Occipital lobe (tissue), 2 donors: ENCODE data around the gene LRRC3B. TPM values are rescaled to one million over a fixed set of nuclear protein-coding genes. Genes with fewer than 3 reads are reported as not detected.

Experiments
- DNase-seq: peaks from one replicate; lab custom pipeline; 2025; lab: John Stamatoyannopoulos, UW
- total RNA-seq: library from RNA; depleted of rRNA; stranded (reverse); fragments of >200 nt; gene quantifications from one replicate; pipeline ENCODE4 v1.2.3, GENCODE V29; 2014

The LRRC3B gene
- total RNA-seq, 1 donor from 2014 or later, result 51.3 TPM

DNA sequence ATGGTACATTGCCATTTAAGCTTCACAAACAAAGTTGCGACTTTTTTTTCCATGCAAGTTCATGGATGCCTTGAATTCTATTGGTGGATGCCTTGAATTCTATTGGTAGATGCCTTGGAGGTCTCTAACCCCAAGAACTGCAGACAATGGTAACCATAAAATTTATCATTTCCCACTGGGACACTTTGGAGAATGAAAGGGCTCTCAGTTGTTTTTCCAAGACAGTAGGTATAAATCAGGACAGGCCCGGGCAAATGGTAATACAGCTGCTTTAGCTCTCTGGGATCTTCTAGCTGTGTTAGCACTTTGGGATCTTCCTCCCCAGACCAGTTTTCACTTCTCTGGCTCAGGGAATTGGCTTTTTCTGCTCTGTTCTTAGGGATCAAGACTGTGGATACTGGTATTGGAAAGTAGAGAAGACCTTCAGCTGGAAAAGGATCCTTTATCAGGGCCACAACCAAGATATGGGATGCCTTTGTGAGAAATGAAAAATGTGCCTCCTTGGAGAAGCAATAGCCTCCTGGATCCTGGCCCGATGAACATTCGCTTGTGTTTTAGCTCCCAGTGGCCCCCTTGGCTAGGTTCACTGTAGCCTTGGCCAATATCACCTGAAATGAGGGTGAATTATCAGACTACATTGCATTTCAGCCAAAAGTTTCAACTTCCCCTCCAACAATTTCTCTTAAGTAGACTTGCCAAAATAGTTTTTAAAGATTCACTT, 8.3 kb downstream of the LRRC3B start:
- DNase-seq, result no peak

DNA sequence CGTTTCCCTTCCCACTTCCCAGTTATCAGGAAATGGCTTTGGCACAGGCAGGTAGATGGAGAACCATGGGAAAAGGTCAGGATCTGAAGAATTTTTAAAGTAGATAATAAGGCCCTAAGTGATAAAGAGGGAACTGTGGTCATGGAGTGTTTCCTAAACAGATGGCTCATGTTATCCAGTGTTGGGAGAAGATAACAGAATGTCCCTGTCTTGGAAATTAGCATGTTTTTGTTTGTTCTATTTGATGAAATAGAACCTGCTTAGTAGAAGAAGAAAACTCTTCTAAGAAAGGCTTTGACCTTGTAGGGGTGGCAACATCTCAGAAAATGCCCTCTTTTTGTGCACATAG, 8.8 kb downstream of the LRRC3B start:
- DNase-seq, result no peak

DNA sequence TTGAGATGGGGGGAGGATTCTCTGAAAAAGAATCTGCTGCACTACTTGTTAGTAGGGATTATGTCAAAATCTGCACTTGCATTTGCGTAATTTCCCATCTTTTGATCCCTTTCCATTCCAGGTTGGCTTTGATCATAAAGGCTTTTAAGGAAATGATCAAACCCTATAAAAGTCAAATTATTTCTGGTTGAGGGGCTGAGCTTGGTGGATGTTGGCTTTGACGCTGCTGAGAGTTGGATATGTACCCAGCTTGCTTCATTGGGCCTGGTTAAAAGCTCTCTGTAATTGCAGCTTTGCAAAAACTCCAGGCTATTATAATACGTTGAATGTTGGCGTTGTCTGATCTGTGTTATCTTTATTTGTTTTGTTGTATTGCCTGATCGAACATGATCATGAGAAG, 12.0 kb downstream of the LRRC3B start:
- no peak for DNase-seq

DNA sequence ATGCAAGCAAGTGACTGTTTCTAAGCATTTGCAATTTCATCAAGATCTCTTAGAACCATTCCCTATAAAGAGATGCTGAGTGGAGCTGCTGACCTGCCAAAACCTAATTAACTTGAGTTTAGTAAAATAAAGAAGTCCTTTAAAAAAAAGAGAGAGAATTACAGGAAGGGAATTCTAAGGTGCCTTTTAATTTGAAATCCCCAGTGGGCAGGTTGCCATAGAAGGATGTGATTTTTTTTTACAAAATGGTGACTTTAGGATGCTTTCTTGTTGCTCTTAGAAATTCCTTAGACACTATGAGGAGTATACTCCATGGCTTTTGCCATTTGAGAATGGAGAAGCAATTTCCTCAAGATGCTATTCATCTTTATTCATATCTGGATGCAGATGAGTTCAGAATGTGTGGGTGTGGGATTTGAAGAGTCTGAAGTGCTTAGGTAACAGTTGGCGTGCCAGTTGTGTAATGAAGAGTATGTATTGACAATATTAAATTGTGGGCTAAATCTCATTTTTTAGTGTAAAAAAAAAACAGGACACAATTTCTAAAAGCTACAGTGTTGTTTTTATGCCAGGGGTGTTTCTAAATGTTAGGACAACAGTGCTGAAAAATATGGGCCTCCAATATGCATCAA, 13.6 kb downstream of the LRRC3B start:
- DNase-seq, result no peak

DNA sequence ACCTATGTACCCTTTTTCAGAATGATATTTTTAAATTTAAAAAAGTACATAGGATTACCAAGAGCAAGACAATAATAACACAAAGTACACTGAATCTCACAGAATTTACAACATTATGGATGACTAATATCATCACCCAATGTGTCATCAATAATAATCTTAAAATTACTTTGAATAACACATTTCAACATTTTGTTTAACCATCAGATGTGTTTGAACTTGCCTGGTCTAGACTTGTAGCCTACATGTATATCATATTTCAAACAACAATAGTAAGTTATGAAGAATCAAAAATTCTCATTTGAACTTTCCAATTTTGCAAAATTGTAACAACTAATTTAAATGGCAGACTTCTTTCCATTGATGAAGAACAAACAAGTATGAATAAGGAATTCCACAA, 15.1 kb downstream of the LRRC3B start:
- no peak for DNase-seq

DNA sequence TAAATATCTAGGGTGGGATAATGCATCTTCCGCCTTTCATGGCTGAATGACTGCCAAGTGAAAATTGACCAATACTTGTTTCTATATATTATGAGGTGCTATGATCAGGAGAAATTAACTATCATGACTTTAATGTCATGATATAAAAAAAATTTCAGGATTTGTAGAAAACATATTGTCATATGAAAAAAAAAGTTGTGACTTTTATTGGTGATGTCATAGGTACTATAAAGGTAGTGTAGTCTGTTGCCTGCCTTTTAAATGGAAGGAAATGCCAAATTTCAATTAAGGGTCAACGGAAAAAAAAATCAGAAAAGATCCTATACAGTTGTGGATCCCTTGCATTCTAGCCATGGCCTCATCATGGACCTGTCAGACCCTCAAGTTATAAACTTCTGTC, 15.5 kb downstream of the LRRC3B start:
- no peak for DNase-seq

DNA sequence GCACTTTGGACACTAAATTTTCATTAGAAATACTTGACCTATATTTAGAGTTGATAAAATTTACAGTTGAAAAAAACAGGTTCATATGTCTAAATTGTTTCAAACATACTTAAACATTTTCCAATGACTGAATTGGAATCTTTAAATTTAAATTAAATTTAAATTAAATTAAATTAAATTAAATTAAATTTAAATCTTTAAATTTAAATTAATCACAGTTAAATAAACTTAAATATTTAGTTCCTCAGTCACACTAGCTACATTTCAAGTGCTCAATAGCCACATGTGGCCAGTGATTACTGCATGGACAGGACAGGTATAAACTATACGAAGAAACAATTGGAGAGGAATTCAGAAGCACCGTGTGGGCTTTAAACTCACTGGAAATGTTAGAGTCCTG, 16.8 kb downstream of the LRRC3B start:
- DNase-seq, result no peak

DNA sequence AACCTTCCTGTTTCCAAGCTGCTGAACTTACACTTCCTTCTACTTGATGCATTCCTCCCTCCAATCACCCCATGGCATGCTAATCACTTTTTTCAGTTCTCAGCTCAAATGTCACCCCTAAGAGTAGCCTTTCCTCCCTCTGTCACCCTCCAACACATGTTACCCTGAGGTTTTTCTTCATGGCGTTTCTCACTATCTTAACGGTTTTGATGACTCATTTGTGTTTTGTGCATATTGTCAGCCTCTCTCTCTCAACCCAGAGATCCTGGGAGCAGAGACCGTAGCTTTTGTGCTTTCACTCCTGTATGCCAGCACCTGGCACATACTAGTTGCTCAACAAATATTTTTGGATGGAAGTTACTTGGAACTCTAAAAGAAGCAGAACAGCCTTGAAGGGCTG, 24.5 kb downstream of the LRRC3B start:
- no peak for DNase-seq

DNA sequence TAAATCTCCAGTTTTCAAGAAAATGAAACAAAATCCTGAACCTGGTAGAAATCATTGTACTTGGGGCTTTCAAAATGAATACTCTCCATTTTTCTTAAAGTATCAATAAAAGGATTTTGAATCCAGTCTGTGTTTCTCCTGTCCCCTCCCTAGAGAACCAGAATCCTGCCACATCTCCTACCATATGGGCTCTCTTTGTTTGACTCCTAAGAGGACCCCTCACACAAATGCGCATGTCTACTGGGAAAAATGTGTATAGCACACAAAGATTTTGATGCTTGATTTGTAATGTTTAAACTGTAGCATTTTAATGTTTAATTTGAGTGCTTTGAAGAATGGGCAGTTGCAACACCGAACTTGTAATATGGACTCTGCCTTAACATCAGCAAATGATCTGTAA, 25.9 kb downstream of the LRRC3B start:
- DNase-seq, result no peak

DNA sequence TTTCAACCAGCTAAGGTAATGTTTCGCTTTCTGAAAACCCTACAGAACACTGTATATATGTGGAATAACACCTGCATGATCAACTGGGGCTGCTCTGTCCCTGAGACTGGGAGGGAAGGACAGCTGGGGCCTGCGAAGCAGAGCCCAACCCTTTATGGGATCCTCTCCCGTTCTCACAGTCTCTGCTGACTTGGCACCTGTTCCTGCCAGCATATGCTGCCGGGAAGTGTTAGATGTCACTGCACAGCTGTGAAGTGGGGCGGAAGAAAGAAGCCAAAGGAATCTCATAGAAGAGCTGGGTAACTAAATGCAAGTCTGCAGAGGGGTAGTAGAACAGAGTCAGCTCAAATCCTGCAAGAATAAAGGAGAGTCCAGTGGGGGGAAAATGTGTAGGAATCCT, 29.6 kb downstream of the LRRC3B start:
- peak; percentile 64 for DNase-seq

DNA sequence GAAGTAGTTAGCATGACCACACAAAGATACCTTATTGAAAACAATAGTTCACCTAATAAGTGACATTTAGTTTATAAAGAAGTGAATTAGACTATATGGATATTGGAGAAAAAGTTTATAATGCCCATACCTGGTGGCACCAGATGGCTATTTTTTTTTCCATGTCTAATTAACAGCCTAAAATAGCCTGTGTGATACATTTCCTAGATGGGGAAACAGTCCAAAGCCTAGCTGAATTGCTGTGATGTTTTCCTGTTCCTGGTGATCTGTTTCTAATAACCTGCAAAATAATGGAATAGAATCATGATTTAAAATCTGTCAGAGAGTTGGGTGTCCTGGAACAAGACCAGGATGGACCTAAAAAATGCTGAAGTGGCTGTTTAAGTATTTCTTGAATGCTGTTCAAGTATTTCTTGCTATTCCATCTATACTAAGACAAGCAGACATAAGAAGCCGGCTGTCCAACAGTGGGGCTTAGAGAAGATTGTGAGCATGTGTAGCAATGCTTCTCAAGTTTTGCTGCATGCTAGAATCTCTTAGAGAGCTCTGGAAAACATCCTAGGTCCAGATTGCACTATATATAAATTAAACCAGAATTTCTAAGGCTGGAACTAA, 31.3 kb downstream of the LRRC3B start:
- no peak for DNase-seq

DNA sequence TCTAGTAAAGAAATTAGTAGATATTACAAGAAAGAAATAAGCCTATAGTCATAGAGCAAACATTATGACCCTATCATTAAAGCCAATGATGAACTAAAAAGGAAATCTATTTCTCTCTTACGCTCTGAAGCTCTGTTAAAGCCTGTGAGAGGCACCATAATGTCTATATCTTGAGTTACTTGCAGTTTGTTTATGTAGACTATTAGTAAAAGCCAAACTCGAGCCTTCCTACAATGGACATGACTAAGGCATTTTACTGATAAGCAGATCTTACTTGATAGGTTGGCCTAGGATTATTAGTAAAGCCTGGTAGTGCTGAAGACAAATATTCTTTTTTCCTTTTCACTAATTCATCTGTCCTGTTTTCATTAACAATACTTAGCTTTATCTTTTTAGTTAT, 32.7 kb downstream of the LRRC3B start:
- no peak for DNase-seq

DNA sequence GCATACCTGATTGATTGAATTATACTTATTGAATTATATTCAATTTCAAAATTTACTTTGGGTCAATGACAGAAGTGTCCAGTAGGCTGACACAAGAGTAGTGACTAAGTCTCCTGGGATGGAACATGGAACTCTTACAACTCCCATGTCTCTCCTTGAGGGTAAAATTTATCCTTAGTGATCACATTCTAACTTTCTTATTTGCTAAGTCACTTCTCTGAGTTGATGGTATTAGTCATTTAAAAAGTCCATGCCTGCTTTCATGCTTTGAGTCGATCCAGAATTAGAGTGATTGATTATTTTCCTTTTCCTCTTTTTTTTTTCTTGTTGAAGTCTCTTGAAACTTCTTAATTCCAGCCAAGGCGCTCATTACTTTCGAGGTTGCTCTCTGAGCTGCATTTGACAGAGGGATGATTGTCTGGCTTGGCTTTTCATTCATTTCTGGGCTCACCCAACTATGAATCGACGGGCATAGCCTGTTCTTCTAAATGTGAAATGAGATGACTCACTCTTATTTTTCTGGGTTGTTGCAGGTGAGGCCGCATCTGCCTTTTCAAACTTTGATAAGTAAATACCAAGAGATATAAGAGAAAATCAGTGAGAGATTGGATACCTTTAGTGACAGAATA, 34.9 kb downstream of the LRRC3B start:
- no peak for DNase-seq

DNA sequence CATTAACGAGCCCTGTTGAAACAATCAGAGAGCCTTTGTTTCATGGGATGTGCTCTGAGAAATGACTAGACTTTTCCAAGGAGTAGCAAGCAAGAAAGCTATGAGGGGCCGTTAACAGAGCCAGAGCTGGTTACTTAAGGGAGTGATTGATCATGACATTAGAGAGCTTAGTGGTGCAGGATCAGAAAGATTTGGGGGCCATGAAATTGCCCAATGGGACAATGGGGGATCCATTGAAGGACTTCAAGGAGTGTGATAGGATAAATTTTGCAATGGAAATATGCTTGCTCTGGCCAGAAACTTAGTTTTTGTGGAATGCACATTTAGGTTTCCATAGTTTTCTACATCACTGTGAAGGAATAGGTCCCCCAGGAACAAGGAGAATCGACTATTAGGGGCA, 45.6 kb downstream of the LRRC3B start:
- no peak for DNase-seq

DNA sequence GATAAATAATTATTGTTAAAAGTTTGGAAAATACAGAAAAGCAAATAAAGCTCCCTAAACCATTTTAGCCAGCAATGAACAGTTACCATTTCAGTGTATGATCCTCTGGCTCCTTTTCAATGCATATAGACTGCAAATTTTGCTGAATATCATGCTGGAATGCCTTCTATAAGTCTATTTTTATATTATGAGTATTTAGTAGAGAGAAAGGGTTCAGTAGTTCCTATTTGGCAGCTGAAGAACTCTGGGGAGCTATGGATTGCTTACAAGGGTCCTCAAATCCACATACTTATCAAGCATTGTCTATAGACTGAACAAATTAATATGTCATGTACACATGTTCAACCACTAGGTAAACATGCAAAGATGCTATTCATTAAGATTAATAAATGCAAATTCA, 46.1 kb downstream of the LRRC3B start:
- DNase-seq, result no peak

DNA sequence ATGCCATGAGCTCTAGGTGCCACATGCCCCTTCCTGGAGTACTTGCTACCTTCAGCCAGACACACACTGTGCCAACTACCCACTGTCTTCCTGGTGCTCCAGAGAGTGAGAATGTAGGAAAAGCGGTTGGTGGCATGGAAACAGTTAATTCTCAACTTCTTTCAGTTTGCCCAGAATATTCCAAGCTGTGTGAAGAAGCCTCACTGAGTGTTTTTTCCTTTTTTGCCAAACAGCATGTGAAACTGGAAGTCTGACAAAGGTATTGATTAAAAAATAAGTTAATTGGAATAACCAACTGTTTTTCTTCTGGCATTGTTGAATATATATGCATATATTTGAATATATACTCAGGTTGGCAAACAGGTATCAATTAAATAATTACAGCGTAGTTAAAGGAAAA, 52.8 kb downstream of the LRRC3B start:
- DNase-seq, result no peak

DNA sequence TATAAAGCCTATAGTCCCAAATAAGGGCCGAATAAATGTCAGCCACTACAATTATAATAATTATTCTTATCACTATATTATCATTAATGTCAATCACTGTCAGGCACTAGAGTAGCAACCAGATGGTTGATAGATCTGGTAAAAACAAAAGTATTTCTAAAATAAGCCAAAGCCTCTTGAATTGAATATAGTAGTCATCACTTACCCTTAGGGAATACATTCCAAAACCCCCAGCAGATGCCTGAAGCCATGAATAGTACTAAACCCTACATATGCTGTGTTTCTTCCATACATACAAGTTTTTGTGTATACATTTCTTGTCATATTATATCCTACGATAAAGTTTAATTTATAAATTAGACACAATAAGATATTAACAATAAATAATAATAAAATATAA, 59.1 kb downstream of the LRRC3B start:
- no peak for DNase-seq

DNA sequence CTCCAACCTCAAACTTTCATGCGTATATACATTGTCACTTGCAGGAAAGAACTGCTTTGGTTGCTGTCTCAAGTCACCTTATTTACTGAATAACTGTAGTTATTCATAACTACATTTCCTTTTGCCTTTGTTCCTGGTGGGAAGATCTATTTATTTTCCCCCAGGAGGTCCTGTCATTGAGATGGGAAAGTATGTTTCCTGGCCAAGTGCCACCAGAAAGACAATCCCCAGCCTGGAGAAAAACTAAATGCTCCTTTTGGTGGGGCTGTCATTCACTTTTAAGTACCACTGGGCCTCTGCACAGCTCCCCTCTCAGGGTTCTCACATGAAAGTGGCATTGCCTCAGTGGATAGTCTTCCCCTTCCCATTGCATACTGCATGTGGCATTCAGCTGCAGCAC, 59.8 kb downstream of the LRRC3B start:
- no peak for DNase-seq

DNA sequence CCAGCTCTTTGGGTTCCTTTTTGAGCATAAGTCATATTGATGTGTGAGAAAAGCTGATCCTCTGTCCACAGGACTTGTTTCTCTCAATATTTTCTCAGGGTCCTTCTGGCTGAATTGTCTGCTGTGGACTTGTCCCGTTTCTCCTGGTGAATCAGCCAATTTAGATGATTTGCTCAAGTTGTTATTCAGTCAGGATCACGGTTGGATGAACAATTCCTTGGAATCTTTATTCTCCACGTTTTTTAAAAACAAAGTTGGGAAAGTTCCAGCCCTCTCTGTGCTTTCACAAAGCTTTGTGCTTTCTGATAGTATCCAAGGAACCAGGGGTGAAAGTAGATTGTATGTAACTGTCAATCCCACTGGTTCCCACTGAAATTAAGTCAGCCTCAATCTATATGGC, 61.3 kb downstream of the LRRC3B start:
- no peak for DNase-seq

DNA sequence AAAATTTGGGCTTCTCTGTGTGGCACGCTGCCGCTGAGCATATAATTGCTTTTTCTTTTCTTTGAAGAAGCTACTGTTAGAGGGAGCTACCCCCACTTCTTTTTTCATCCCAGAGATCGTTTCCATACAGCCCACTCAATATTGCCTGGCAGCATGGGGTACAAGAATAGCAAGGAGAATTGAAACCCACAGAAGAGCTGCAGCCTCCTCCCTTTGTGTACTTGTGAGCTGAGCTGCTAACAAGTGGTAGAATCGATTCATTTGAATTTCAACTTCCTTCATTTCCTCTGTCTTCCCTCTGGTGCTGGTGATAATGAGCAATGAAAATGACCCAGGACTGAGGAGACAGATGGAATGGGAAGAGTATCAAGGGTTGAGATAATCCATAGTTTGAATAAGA, 64.9 kb downstream of the LRRC3B start:
- no peak for DNase-seq

DNA sequence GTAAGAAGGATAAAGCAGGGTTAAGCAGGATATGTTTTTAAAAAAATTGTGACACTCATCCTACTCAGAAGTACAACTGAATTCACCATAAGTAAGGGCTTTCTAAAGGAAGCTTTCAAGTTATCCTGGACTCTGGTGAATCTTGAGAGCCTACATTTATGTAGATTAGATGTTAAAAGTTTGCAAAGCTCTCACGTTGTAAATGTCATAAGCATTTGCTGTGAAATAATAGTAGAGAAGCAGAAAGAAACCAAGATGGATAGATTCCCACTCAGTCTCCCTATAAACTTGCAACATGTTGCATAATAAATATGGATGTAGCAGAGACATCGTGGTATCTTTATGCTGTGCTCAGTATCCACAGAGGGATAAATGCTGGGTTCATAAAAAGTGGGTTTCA, 77.0 kb downstream of the LRRC3B start:
- no peak for DNase-seq

DNA sequence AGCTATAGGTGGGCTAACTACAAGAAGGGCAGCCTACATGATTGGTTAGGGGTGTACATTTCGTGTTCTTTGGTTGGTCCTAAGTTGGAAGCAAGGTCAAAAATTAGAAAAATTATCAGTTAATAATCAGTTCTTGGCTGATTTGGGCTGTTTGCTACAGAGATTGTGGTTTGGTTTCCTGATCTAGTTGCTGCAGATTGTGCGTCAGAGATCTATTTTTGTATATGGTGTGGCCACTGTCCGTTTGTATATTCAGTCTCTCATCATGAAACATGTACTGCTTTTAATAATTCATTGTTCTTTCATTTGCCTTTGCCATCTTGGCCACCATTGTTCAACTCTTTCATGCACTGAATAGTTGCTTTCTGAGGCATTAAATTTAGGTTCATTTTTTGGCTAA, 80.9 kb downstream of the LRRC3B start:
- DNase-seq, result no peak

DNA sequence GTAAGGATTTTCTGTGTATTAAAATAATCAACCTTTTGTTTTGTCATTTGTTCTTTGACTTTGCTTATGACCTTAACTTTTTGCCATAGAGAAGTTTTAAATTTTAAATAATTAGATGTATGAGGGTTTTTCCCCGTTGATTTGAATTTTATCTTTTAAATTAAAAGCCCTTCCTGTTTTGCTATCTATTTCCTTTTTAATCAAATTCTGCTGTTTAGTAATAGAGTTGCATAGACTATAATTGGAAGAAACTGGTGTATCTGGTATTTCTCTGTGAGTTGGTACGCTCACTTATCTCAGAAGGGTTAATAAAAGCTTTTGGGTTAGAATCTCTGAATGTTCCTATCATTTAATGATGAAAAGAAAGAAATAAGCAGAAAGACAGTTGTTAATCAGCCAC, 82.2 kb downstream of the LRRC3B start:
- no peak for DNase-seq
